BJ (cell line): ENCODE results near the gene SPTBN2. TPM values are rescaled to one million over a fixed set of nuclear protein-coding genes. Genes with fewer than 3 reads are reported as not detected.

Experiments used
- CTCF ChIA-PET: fragments of 350-600 bp; formaldehyde crosslinking; extraction: SDS; loops from one replicate; lab custom pipeline; 2021; ENCODE audit warnings: antibody characterized with exemption, inconsistent platforms; lab: Yijun Ruan, JAX
- POLR2A ChIA-PET: fragments of 300-600 bp; sonication (Branson Sonifier 250); formaldehyde crosslinking; extraction: SDS; loops from one replicate; lab custom pipeline; 2021; ENCODE audit warnings: antibody characterized with exemption; lab: Charles Lee
- DNase-seq: peaks from one replicate; pipeline ENCODE4 v3.0.0-alpha.2; 2011; ENCODE audit warnings: low read depth
- H3K27me3 ChIP-seq: 2 replicates; pipeline ENCODE4 v1.6.0; 2011; ENCODE audit warnings: low read length; ENCODE audit not compliant: control insufficient read depth, insufficient read depth
- H3K36me3 ChIP-seq: 2 replicates; pipeline ENCODE4 v1.5.1; 2011; ENCODE audit warnings: low read length; ENCODE audit not compliant: control insufficient read depth, insufficient read depth
- H3K4me3 ChIP-seq: 2 replicates; pipeline ENCODE4 v1.5.1; 2011; ENCODE audit warnings: low read depth, mild to moderate bottlenecking, control low read depth, low read length
- CTCF ChIP-seq: IDR thresholded peaks from 2 replicates; pipeline ENCODE4 v1.5.1; 2011; ENCODE audit warnings: low read depth, mild to moderate bottlenecking, control low read depth, inconsistent platforms, low read length, moderate library complexity; ENCODE audit not compliant: insufficient read depth
- polyA plus RNA-seq: library from polyadenylated mRNA; depleted of rRNA; stranded (reverse); fragments of >200 nt; gene quantifications from 2 replicates; pipeline ENCODE4 v1.2.3, GENCODE V29; 2011

Gene SPTBN2
- polyA plus RNA-seq, 1 experiment: 0.25 TPM

GRCh38 chr11:66691311-66691980 is 37.6 kb downstream of the SPTBN2 start:
- POLR2A ChIA-PET: no interaction called here
- Histone ChIP-seq H3K27me3 (no peaks in the 10 kb centered on the region), H3K36me3 (no peaks in the 10 kb centered on the region), H3K4me3 (no peak overlapping the region)
- no peak for TF ChIP-seq CTCF
- DNase-seq: no peak
- CTCF ChIA-PET: interaction anchor here (2.1 to 3.2 kb wide), 2 partner anchors 13 to 143 kb away, joined by 7 to 14 read pairs; partner anchors contain the start of gene RBM4B

- H3K36me3 ChIP-seq: no peaks in the 10 kb centered on the region
- ChIA-PET POLR2A (no interaction called here), CTCF (interaction anchor here (2.1 to 3.2 kb wide), 2 partner anchors 11 to 144 kb away, joined by 7 to 14 read pairs; partner anchors contain the start of gene RBM4B)
- no peak for TF ChIP-seq CTCF
- H3K27me3 ChIP-seq: no peaks in the 10 kb centered on the region
- DNase-seq: no peak
- no peak overlapping the region for H3K4me3 ChIP-seq
These were observed 39.1 kb downstream of the SPTBN2 start for GRCh38 chr11:66689661-66690590.

GRCh38 chr11:66688561-66689534 is 40.2 kb downstream of the SPTBN2 start:
- no peak overlapping the region for H3K4me3 ChIP-seq
- H3K36me3 ChIP-seq: no peaks in the 10 kb centered on the region
- H3K27me3 ChIP-seq: no peaks in the 10 kb centered on the region
- POLR2A ChIA-PET: interaction anchor here (0.6 kb wide), 1 partner anchor 156 kb away, joined by 3 read pairs; no protein-coding TSS in a partner anchor
- no peak for DNase-seq
- CTCF ChIA-PET: interaction anchor here (1.0 to 2.0 kb wide), 3 partner anchors 11 to 288 kb away, joined by 3 to 10 read pairs (median 4); partner anchors contain the start of gene RBM4B
- TF ChIP-seq CTCF: no peak

- ChIA-PET POLR2A (no interaction called here), CTCF (interaction anchor here (1.0 to 2.0 kb wide), 3 partner anchors 10 to 289 kb away, joined by 3 to 10 read pairs (median 4); partner anchors contain the start of gene RBM4B)
- H3K36me3 ChIP-seq: no peaks in the 10 kb centered on the region
These were observed 41.2 kb downstream of the SPTBN2 start for GRCh38 chr11:66687831-66688281.

More at GRCh38 chr11:66687831-66688281, 41.2 kb downstream of the SPTBN2 start:
- TF ChIP-seq CTCF: no peak
- no peak overlapping the region for H3K4me3 ChIP-seq
- no peak for DNase-seq
- H3K27me3 ChIP-seq: no peaks in the 10 kb centered on the region
